ENCODE results near the gene DCST1.

Gene DCST1, protein sequence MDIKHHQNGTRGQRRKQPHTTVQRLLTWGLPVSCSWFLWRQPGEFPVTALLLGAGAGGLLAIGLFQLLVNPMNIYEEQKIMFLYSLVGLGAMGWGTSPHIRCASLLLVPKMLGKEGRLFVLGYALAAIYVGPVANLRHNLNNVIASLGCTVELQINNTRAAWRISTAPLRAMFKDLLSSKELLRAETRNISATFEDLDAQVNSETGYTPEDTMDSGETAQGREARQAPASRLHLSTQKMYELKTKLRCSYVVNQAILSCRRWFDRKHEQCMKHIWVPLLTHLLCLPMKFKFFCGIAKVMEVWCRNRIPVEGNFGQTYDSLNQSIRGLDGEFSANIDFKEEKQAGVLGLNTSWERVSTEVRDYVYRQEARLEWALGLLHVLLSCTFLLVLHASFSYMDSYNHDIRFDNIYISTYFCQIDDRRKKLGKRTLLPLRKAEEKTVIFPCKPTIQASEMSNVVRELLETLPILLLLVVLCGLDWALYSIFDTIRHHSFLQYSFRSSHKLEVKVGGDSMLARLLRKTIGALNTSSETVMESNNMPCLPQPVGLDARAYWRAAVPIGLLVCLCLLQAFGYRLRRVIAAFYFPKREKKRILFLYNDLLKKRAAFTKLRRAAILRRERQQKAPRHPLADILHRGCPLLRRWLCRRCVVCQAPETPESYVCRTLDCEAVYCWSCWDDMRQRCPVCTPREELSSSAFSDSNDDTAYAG

GRCh38 chr1:155033524-155033923, at the start of gene DCST1, which contains the start of gene DCST2:
DCST1 (plus strand) TSS chr1:155033824; CDS start chr1:155034037, 213 bp downstream.
DCST2 (minus strand) TSS chr1:155033781; CDS start chr1:155033701, 80 bp downstream.
- TF ChIP-seq GATA2 (IDR thresholded peaks at IDR 0.05; ENCODE audit: low read depth, low read length) (no peak), GATA3 (IDR thresholded peaks at IDR 0.05; ENCODE audit: low read depth, low read length) (no peak)

DNA sequence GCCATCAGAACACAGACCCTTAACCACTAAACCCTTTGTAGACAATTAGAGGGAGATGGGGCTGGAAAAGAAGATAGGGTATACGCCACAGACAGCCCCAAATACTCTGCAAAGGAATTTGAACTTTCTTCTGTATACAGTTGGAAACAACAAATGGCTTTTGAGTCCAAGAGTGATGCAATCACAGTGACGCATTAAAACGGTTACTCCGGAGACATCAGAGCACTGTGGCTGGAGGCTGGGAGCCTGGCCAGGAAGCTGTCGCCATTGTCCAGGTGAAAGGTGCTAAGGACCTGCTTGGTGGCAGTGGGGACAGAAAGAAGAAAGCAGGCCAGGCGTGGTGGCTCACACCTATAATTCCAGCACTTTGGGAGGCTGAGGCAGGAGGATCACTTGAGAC, 46.3 kb upstream of the DCST1 start:
- TF ChIP-seq GATA2 (IDR thresholded peaks at IDR 0.05; ENCODE audit: low read depth, low read length) (no peak), GATA3 (IDR thresholded peaks at IDR 0.05; ENCODE audit: low read depth, low read length) (no peak)

- TF ChIP-seq GATA2 (IDR thresholded peaks at IDR 0.05; ENCODE audit: low read depth, low read length) (no peak), GATA3 (IDR thresholded peaks at IDR 0.05; ENCODE audit: low read depth, low read length) (no peak)
These were observed 45.3 kb upstream of the DCST1 start for GRCh38 chr1:154988058-154988954.

DNA sequence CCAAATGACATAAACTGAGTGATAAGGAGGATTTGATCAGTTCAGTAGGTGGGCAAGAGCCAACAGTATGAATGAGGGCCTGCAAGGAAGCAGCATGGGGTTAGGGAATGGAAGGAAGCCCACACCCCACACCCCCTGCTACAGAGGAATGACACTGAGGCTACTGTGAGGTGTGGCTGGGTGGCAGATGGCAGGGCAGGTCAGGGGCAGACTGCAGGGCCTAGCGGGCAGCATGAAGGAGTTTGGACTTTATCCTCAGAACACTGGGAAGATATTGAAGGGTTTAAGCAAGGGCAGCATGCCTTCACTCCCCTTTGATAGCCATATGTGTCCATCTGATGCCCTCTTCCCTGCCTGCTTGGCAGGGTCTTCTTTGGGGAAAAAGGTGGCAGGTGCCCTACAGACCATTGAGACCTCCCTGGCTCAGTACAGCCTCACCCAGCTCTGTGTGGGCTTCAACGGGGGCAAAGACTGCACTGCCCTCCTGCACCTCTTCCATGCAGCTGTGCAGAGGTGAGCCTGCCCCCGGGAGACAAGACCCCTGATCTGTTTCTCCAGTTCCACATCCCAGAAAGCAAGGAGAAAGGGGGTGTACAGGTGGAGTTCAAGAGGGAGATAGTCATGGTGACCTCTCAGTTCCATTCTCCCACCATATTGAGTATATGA, 44.3 kb upstream of the DCST1 start:
- TF ChIP-seq GATA3 (IDR thresholded peaks at IDR 0.05; ENCODE audit: low read depth, low read length), result no peak
- no peak for TF ChIP-seq GATA2 (IDR thresholded peaks at IDR 0.05; ENCODE audit: low read depth, low read length)

DNA sequence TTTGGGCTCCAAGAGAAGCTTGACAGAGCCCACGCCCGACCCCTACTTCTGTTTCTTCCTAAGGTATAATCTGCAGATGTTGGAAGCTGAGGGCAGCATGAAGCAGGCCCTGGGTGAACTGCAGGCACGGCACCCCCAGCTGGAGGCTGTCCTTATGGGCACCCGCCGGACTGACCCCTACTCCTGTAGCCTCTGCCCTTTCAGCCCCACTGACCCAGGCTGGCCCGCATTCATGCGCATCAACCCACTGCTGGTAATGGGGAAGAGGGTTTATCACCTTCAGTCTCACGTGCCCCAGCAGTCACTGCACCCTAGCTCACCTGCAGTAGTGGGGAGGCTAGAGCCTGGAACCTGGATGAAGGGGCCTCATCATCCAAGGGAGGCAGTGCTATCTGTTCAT, 43.3 kb upstream of the DCST1 start:
- TF ChIP-seq GATA3 (IDR thresholded peaks at IDR 0.05; ENCODE audit: low read depth, low read length) (no peak), GATA2 (IDR thresholded peaks at IDR 0.05; ENCODE audit: low read depth, low read length) (no peak)

GRCh38 chr1:154992721-154993571, 40.7 kb upstream of the DCST1 start:
- no peak for TF ChIP-seq GATA3 (IDR thresholded peaks at IDR 0.05; ENCODE audit: low read depth, low read length)
- no peak for TF ChIP-seq GATA2 (IDR thresholded peaks at IDR 0.05; ENCODE audit: low read depth, low read length)

GRCh38 chr1:154993572-154994268, 39.9 kb upstream of the DCST1 start, which contains the start of gene LENEP:
LENEP (plus strand) TSS chr1:154993586; CDS start chr1:154993608, 22 bp downstream.
- TF ChIP-seq GATA3 (IDR thresholded peaks at IDR 0.05; ENCODE audit: low read depth, low read length), result no peak

GRCh38 chr1:154994269-154994587, 39.4 kb upstream of the DCST1 start:
- TF ChIP-seq GATA3 (IDR thresholded peaks at IDR 0.05; ENCODE audit: low read depth, low read length) (no peak), GATA2 (IDR thresholded peaks at IDR 0.05; ENCODE audit: low read depth, low read length) (no peak)

DNA sequence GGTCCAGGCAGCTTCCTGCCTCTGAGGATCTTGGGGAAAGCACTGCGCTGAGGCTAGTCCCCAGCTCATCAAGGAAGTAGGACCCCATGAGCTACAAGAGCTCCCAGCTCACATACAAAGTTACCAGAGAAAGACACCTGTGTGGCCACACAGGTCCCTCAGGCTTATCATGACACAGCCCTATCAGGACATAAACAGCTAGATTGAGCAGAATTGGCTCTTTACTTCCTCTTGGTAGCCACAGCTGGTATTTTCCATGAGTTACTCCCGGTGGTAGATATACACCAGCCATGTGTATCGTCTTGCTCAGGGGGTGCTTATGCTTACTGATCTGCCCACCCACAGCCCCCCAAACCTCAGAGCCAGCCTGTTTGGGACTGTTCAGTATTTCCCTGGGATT, 39.0 kb upstream of the DCST1 start:
- TF ChIP-seq GATA3 (IDR thresholded peaks at IDR 0.05; ENCODE audit: low read depth, low read length) (no peak), GATA2 (IDR thresholded peaks at IDR 0.05; ENCODE audit: low read depth, low read length) (no peak)

DNA sequence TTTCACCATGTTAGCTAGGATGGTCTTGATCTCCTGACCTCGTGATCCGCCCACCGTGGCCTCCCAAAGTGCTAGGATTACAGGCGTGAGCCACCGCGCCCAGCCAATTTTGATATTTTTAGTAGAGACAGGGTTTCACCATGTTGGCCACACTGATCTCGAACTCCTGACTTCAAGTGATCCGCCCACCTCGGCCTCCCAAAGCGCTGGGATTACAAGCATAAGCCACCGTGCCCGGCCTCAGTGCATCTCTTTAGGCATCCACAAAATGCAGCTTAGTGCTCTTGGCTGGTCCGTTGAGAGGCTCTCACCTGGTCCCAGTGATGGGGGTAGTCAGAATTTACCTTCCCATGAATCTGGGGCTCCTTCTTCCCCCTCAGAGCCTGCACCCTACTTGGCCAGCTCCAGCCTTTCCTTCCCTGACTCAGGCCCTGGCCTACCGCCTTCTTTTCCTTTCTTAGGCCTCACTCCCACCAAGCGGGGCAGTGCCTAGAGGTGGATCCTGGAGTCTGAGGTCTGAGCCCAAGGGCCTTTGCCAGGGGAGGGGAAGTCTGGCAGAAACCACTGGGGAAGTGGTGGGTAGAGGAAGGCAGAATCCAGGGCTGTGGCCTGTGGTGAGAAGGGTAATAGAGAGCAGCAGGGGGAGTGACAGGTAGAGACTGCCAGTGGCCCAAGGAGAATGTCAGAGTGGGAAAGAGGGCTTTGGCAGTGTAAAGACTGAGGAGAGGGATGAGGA, 36.5 kb upstream of the DCST1 start:
- TF ChIP-seq GATA3 (IDR thresholded peaks at IDR 0.05; ENCODE audit: low read depth, low read length), result no peak
- no peak for TF ChIP-seq GATA2 (IDR thresholded peaks at IDR 0.05; ENCODE audit: low read depth, low read length)

GRCh38 chr1:154998201-154998780, 35.3 kb upstream of the DCST1 start:
- TF ChIP-seq GATA2 (IDR thresholded peaks at IDR 0.05; ENCODE audit: low read depth, low read length) (no peak), GATA3 (IDR thresholded peaks at IDR 0.05; ENCODE audit: low read depth, low read length) (no peak)

All from SH-SY5Y (cell line).